HG02884 (cell line): Measurements from ENCODE around the gene BEAN1.

Experiments
- ATAC-seq: cut with Tn5 transposase; IDR thresholded peaks from one replicate; pipeline ENCODE4 v1.9.1; 2021; ENCODE audit warnings: mild to moderate bottlenecking, moderate library complexity; ENCODE audit not compliant: unreplicated experiment

Gene BEAN1

GRCh38 chr16:66517586-66518263 lies 90.6 kb downstream of the BEAN1 start:
- no peak for ATAC-seq

- ATAC-seq: no peak
Measured at GRCh38 chr16:66519482-66520373, 92.6 kb downstream of the BEAN1 start.

GRCh38 chr16:66520406-66521170 lies 93.5 kb downstream of the BEAN1 start:
- no peak for ATAC-seq

- no peak for ATAC-seq
Measured at GRCh38 chr16:66521252-66521713, 94.2 kb downstream of the BEAN1 start.

GRCh38 chr16:66521951-66522771 lies 95.1 kb downstream of the BEAN1 start:
- peak; percentile 55 for ATAC-seq

GRCh38 chr16:66522816-66523590 lies 95.9 kb downstream of the BEAN1 start:
- no peak for ATAC-seq

GRCh38 chr16:66523861-66524354 lies 96.8 kb downstream of the BEAN1 start:
- ATAC-seq: no peak

GRCh38 chr16:66524601-66525164 lies 97.6 kb downstream of the BEAN1 start:
- ATAC-seq: peak; percentile 66

GRCh38 chr16:66525396-66526180 lies 98.5 kb downstream of the BEAN1 start:
- ATAC-seq: no peak

- no peak for ATAC-seq
Measured at GRCh38 chr16:66528294-66528693, 101.2 kb downstream of the BEAN1 start.

GRCh38 chr16:66529475-66529874 lies 102.4 kb downstream of the BEAN1 start:
- ATAC-seq: no peak
